HEK293 (cell line): ENCODE results near the gene PAX7.

Source experiments
- CTCF ChIA-PET: fragments of 350-600 bp; formaldehyde crosslinking; extraction: SDS; loops from one replicate; lab custom pipeline; 2021; ENCODE audit warnings: antibody characterized with exemption; lab: Yijun Ruan, JAX
- POLR2A ChIA-PET: fragments of 300-600 bp; formaldehyde crosslinking; extraction: SDS; loops from one replicate; lab custom pipeline; 2020; ENCODE audit warnings: antibody characterized with exemption, inconsistent platforms; lab: Yijun Ruan, JAX
- H3K27ac ChIP-seq: fragments of 200-500 bp; sonication (Bioruptor generic); 2 replicates; pipeline ENCODE4 v1.5.1; 2014; ENCODE audit warnings: low read depth, low read length, control low read depth, inconsistent platforms; ENCODE audit errors: extremely low read depth
- H3K36me3 ChIP-seq, 2 experiments: fragments of 200-500 bp in 1 of 2; sonication (Bioruptor generic) in 1 of 2; 1 replicate in 1 of 2; 2 replicates in 1 of 2; pipeline ENCODE4 v1.5.1; 2014 to 2017; ENCODE audit warnings: inconsistent platforms in 2 of 2, low read length in 2 of 2; ENCODE audit not compliant: control insufficient read depth in 2 of 2, insufficient read depth in 1 of 2
- H3K4me1 ChIP-seq: fragments of 200-500 bp; sonication (Bioruptor generic); 2 replicates; pipeline ENCODE4 v1.5.1; 2014; ENCODE audit warnings: mild to moderate bottlenecking, low read length, inconsistent platforms; ENCODE audit not compliant: control insufficient read depth, insufficient read depth
- H3K4me3 ChIP-seq: 2 replicates; pipeline ENCODE4 v1.5.1; 2011; ENCODE audit warnings: low read depth, mild to moderate bottlenecking, control low read depth, low read length, moderate library complexity
- H3K9me3 ChIP-seq: fragments of 200-500 bp; sonication (Bioruptor generic); 2 replicates; pipeline ENCODE4 v1.5.1; 2014; ENCODE audit warnings: low read depth, low read length, inconsistent platforms; ENCODE audit not compliant: control insufficient read depth, insufficient read depth
- ATF2 ChIP-seq: fragments of 450-650 bp; formaldehyde crosslinking; IDR thresholded peaks from 2 replicates; pipeline ENCODE4 v1.5.1; 2016; ENCODE audit warnings: missing biosample characterization, missing genetic modification characterization, low read depth
- KLF1 ChIP-seq: fragments of 450-650 bp; formaldehyde crosslinking; IDR thresholded peaks from 2 replicates; pipeline ENCODE4 v1.5.1; 2016; ENCODE audit warnings: missing biosample characterization, missing genetic modification characterization
- KLF17 ChIP-seq: fragments of 450-650 bp; formaldehyde crosslinking; IDR thresholded peaks from 2 replicates; pipeline ENCODE4 v1.5.1; 2016; ENCODE audit warnings: missing biosample characterization, missing genetic modification characterization
- SCRT2 ChIP-seq: fragments of 450-650 bp; formaldehyde crosslinking; IDR thresholded peaks from 2 replicates; pipeline ENCODE4 v1.5.1; 2016; ENCODE audit warnings: missing biosample characterization, missing genetic modification characterization
- SP7 ChIP-seq: fragments of 450-650 bp; formaldehyde crosslinking; IDR thresholded peaks from 2 replicates; pipeline ENCODE4 v1.5.1; 2016; ENCODE audit warnings: missing biosample characterization, missing genetic modification characterization
- ZBTB11 ChIP-seq: fragments of 450-650 bp; formaldehyde crosslinking; conservative IDR thresholded peaks from 2 replicates; pipeline ENCODE4 v1.5.1; 2016; ENCODE audit warnings: low read depth, missing biosample characterization, missing genetic modification characterization
- ZBTB6 ChIP-seq: fragments of 450-650 bp; formaldehyde crosslinking; IDR thresholded peaks from 2 replicates; pipeline ENCODE4 v1.5.1; 2017; ENCODE audit warnings: missing biosample characterization, missing genetic modification characterization
- ZBTB8A ChIP-seq: fragments of 450-650 bp; formaldehyde crosslinking; IDR thresholded peaks from 2 replicates; pipeline ENCODE4 v1.5.1; 2016; ENCODE audit warnings: missing biosample characterization, missing genetic modification characterization
- ZEB2 ChIP-seq: fragments of 450-650 bp; formaldehyde crosslinking; IDR thresholded peaks from 2 replicates; pipeline ENCODE4 v1.5.1; 2016; ENCODE audit warnings: missing biosample characterization, missing genetic modification characterization
- ZNF138 ChIP-seq: fragments of 450-650 bp; formaldehyde crosslinking; IDR thresholded peaks from 2 replicates; pipeline ENCODE4 v1.5.1; 2016; ENCODE audit warnings: missing biosample characterization, missing genetic modification characterization, borderline replicate concordance
- ZNF157 ChIP-seq: fragments of 450-650 bp; formaldehyde crosslinking; IDR thresholded peaks from 2 replicates; pipeline ENCODE4 v1.5.1; 2016; ENCODE audit warnings: missing biosample characterization, missing genetic modification characterization
- ZNF175 ChIP-seq: fragments of 450-650 bp; formaldehyde crosslinking; IDR thresholded peaks from 2 replicates; pipeline ENCODE4 v1.5.1; 2016; ENCODE audit warnings: missing biosample characterization, missing genetic modification characterization
- ZNF202 ChIP-seq: fragments of 450-650 bp; formaldehyde crosslinking; IDR thresholded peaks from 2 replicates; pipeline ENCODE4 v1.5.1; 2016; ENCODE audit warnings: missing biosample characterization, missing genetic modification characterization, borderline replicate concordance
- ZNF335 ChIP-seq: fragments of 450-650 bp; formaldehyde crosslinking; conservative IDR thresholded peaks from 2 replicates; pipeline ENCODE4 v1.5.1; 2016; ENCODE audit warnings: missing biosample characterization, missing genetic modification characterization
- ZNF341 ChIP-seq: fragments of 450-650 bp; formaldehyde crosslinking; IDR thresholded peaks from 2 replicates; pipeline ENCODE4; 2016; ENCODE audit warnings: low read depth, missing biosample characterization, missing genetic modification characterization
- ZNF518A ChIP-seq: fragments of 450-650 bp; formaldehyde crosslinking; conservative IDR thresholded peaks from 2 replicates; pipeline ENCODE4 v1.5.1; 2016; ENCODE audit warnings: low read depth, missing biosample characterization, missing genetic modification characterization
- ZNF600 ChIP-seq: fragments of 450-650 bp; formaldehyde crosslinking; IDR thresholded peaks from 2 replicates; pipeline ENCODE4 v1.5.1; 2016; ENCODE audit warnings: missing biosample characterization, missing genetic modification characterization
- ZNF704 ChIP-seq: fragments of 450-650 bp; formaldehyde crosslinking; IDR thresholded peaks from 2 replicates; pipeline ENCODE4 v1.5.1; 2016; ENCODE audit warnings: missing biosample characterization, missing genetic modification characterization

The PAX7 gene

GRCh38 chr1:18606443-18607288 is 24.0 kb upstream of the PAX7 start (continued):
- TF ChIP-seq ZBTB8A (tag by site-specific recombination) (no peak), KLF1 (tag by site-specific recombination) (no peak)

- no peaks in the 10 kb centered on the region for H3K4me1 ChIP-seq
- TF ChIP-seq ZNF335 (tag by site-specific recombination) (0 out of 2 replicates have a peak, but pooled peaks have one; percentile 18), SP7 (tag by site-specific recombination) (0 out of 2 replicates have a peak, but pooled peaks have one; percentile 44), ZEB2 (tag by site-specific recombination) (no peak), ATF2 (tag by site-specific recombination) (peak; percentile 53; the same call in 1 of the 2 replicates), ZNF600 (peak; percentile 58), KLF17 (tag by site-specific recombination) (no peak), ZBTB11 (tag by site-specific recombination) (no peak), ZNF138 (no peak), ZNF341 (tag by site-specific recombination) (no peak), ZNF704 (tag by site-specific recombination) (no peak), ZNF157 (tag by site-specific recombination) (no peak), ZBTB6 (tag by site-specific recombination) (no peak), SCRT2 (tag by site-specific recombination) (peak; percentile 69), ZNF202 (tag by site-specific recombination) (no peak), ZNF175 (no peak), ZNF518A (tag by site-specific recombination) (no peak)
- H3K27ac ChIP-seq = no peak overlapping the region
- ChIA-PET POLR2A (interaction anchor here (0.9 kb wide), 1 partner anchor 295 kb away, joined by 3 read pairs; the partner anchor contains the start of gene ALDH4A1), CTCF (interaction anchor here (1.6 to 2.3 kb wide), 3 partner anchors 10 to 74 kb away, joined by 4 to 11 read pairs (median 10); no protein-coding TSS in a partner anchor)
- no peak overlapping the region for H3K4me3 ChIP-seq
- no peaks in the 10 kb centered on the region for H3K9me3 ChIP-seq
- H3K36me3 ChIP-seq = no peaks in the 10 kb centered on the region
These were observed 23.3 kb upstream of the PAX7 start for GRCh38 chr1:18607289-18607760.
